ENCODE measurements around the gene ZBTB8OS.

Gene ZBTB8OS

DNA sequence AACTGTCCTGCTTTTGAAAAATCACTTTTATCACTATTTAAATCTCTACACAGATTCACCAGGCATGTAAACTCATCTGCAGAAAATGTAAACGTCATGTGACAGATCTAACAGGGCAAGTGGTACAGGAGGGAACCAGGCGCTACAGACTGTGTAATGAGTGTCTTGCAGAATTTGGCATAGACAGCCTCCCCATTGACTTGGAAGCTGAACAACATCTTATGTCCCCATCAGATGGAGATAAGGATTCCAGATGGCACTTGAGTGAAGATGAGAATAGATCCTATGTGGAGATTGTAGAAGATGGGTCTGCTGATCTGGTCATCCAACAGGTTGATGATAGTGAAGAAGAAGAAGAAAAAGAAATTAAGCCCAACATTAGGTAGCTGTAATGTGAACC, 50.3 kb downstream of the ZBTB8OS start:
- ChIA-PET CTCF (interaction anchor here (0.9 kb wide), 1 partner anchor 12 kb away, joined by 3 read pairs; no protein-coding TSS in a partner anchor), POLR2A (no interaction called here)
- no peak overlapping the region for H3K4me3 ChIP-seq (ENCODE audit: low read depth, low read length)
- no peak for DNase-seq (ENCODE audit: low read depth, low spot score)
- TF ChIP-seq CTCF (IDR thresholded peaks at IDR 0.05; ENCODE audit: insufficient read depth, low read length, missing control alignments), result no peak

DNA sequence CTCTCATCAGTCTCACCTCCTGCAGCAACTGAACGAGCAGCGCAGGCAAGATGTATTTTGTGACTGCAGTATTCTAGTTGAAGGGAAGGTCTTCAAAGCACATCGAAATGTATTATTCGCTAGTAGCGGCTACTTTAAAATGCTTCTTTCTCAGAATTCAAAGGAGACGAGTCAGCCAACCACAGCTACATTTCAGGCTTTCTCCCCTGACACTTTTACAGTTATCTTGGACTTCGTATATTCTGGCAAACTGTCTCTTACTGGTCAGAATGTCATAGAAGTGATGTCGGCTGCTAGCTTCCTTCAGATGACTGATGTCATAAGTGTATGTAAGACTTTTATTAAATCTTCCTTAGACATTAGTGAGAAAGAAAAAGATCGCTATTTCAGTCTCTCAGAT, 57.4 kb downstream of the ZBTB8OS start:
- CTCF ChIA-PET, result interaction anchor here (1.1 to 1.7 kb wide), 2 partner anchors 27 to 73 kb away, joined by 3 to 5 read pairs; no protein-coding TSS in a partner anchor
- DNase-seq (ENCODE audit: low read depth, low spot score), result no peak

GRCh38 chr1:32580348-32581017, 69.9 kb downstream of the ZBTB8OS start:
- no peak for TF ChIP-seq CTCF (IDR thresholded peaks at IDR 0.05; ENCODE audit: insufficient read depth, low read length, missing control alignments)
- ChIA-PET POLR2A (no interaction called here), CTCF (no interaction called here)
- no peak overlapping the region for H3K4me3 ChIP-seq (ENCODE audit: low read depth, low read length)
- DNase-seq (ENCODE audit: low read depth, low spot score), result no peak

More for the DNA sequence above, 57.4 kb downstream of the ZBTB8OS start:
- POLR2A ChIA-PET, result no interaction called here
- TF ChIP-seq CTCF (IDR thresholded peaks at IDR 0.05; ENCODE audit: insufficient read depth, low read length, missing control alignments), result no peak
- no peak overlapping the region for H3K4me3 ChIP-seq (ENCODE audit: low read depth, low read length)
